NCI-H2227 (cell line): ENCODE results near the gene TBC1D22A.

ENCODE experiments used
- DNase-seq: peaks from one replicate; lab custom pipeline; 2025; ENCODE audit not compliant: unreplicated experiment; lab: John Stamatoyannopoulos, UW

The TBC1D22A gene

DNA sequence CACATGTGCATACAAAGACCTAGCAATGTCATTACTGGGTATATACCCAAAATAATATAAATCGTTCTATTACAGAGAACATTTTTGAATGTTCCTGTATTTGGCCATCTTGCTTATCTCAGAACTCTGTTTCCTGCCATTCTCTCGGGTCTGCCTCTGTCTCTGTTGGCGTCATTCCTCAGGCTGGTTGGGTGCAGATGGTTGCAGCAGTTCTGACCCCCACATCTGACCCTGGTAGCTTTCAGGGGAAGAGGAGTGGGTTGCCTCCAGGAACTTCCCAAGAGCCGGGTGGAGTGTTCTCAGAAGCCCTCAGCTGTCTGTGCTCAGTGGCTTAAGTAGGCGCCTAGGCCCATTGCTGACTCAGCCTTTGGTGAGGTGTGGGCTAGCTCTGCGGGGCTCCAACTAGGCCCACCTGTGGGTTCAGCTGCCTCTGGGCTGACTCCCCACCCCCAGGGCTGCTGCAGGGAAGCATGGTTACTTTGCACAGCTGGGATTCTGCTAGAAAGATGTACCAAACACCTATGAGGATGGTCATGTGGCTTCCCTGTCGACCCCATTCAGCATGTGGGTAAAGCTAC, 114.0 kb downstream of the TBC1D22A start:
- no peak for DNase-seq

DNA sequence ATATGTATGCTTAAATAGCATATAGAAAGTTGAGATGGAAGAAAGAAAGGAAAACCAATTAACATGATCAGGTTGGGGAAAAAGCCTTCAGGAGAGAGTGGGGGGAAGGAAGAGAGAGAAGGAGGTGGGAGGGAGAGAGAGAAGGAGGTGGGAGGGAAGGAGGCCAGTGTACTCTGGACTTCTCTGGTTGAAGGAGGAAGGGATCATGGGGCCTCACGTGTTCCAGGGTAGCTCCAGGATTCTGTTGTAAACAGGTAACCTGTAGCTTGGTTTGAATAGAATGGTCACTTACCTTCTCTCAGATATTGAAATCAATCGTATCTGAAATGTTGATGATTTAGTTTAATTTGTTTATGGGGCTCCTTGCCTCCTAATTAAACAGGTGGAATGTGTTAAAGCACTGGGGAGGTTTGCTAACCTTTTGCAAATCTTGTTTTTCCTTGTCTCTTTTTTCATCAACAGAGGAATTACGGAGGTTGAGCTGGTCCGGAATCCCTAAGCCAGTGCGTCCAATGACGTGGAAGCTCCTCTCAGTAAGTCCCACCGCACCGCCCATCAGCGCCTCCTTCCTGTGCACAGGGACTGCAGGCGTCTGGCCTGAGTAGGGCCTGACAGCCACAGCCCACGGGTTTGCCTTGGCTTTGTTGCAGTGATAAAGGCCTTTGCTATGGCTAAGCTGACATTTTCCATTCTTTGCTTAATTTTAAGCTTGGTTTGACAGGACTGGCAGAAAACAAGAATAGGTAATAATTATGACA, 115.9 kb downstream of the TBC1D22A start:
- no peak for DNase-seq

DNA sequence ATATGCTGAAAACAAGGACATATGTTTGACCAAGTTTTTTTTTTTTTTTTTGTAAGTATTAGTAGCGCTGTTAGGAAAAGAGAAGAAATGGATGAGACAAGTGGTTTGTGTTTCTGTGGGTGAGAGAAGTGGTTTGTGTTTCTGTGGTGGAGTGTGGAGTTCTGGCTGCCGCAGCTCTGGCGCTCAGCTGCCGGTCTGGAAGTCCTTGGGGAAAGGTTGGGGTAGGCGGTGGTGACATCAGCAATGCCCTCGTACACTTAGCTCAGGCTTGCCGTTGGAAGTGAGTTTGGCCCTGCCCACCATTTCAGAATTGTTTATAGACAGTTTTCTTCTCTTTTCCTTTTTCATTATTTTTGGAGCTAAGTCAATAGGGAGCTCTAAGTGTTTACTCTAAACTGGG, 116.6 kb downstream of the TBC1D22A start:
- DNase-seq, result no peak

DNA sequence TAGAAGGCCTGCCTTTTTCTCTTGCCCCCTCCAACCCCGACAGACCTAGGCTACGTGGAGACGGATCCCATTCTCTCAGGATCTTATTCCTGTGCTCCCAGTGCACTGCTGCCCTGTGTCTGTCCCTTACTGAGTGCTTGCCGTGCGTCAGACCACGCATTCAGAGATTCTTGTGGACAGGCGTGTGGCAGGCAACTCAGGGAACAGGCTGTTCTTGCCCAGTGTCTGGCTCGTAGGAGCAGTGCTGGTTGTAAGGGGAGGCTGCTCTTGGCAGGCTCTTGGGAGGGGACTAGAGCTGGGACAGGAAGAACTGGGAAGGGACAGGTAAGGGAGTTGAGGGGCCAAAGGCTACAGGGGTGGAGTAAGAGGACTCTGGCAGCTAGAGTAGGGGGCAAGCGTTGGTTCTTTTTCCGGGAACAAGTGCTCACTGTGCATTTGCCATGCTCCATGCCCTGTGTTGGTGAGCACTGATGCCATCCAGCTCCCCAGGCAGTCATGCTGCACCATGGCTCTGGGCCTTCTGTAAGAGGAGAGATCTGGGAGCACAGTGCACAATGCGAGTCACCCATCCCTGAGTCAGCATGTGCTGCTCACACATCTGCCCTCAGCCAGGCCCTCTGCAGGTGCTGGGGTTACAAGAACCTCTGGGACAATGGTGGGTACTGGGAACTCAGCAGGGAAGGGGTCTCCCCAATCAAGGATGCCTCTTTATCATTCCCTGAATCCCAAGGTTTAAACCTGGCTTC, 119.1 kb downstream of the TBC1D22A start:
- DNase-seq, result no peak

DNA sequence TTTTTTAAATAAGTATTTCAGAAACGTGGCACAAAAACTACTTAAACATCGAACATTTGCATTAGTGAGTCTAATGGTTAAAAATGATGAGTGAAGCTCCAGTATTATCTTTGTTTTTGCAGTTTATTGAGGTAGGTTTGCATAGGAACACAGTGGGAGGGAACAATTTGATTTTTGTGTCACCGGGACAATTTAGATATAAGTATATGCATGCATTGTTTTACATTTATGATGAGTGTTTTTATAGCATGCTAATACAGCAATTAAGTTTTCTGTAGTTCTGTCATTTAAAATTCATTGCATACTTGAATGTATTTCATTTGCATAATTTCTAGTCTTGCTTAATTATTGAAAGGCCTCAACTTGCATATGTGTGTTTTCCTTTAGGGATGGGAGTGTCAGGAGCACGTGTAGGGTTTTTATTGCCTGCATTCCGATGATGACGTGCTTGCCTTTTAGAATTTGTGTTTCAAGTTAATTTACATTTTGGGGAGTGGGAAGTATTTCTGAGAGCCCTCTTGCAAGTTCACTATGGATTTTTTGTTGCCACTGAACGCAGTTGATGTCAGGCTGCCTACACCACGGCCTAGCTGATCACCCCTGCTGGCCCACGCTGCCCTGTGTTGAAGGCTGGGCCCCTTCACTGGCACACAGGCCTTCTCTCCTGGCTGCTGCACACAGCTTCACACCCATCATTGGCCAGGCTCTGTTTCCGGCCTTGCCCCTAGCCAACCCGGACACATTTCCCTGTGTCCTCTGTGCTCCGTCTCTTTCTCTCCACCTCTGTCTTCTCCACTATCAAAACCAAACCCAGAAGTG, 120.9 kb downstream of the TBC1D22A start:
- DNase-seq, result no peak

DNA sequence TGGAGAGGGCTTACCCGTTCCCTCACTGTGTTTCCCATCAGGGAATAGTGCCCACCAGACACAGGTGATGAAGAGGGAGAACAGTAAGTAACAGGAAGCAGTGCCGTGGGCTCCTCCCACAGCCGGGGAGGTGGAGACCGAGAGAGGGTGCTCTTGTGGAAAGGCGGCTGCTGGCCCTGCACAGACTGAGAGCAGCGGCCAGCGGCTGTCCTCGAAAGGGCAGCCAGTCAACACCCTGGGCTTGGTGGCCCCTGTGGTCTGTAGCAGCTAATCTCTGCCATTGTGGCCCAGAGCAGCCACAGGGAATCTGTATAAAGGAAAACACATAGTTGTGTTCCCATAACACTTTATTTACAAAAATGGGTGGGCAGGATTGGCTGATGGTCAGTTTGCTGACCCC, 121.9 kb downstream of the TBC1D22A start:
- no peak for DNase-seq

DNA sequence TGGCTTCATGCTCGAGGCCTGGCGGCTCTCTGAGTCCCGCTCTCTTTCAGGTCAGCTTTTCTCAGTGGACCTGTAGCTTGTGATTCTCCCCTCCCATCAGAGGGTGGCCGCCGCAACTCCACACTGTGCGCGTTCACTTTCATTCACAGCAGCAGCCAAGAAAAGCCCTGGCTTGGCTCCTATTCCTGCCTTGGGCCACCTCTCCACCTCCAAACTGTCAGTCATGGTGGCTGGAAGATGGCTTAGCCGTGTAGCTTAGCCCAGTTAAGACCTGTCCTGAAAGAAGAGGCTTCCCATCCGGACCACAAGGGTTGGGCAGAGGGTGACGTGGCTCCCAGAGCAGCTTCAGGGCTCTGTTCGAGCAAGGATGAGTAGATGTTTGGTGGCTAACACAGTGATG, 125.5 kb downstream of the TBC1D22A start:
- DNase-seq, result no peak

DNA sequence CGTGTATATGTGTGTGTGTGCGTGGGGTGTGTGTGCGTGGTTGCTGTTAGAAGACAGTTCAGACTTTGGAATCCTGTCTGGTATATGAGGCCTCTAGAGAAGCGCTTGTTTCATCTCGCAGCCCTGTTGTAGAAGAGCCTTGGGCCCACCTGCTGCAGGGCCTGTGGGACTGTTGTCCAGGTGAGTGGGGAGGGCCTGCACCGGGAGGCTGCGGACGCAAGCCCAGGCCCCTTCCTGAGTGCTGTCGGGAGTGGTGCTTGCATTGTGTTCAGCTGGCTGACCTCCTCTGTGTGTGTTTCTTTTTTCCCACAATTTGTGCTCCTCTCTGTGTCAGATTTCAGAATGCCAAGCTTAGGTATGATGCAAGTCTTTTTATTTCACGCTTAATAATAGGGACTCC, 128.4 kb downstream of the TBC1D22A start:
- no peak for DNase-seq

DNA sequence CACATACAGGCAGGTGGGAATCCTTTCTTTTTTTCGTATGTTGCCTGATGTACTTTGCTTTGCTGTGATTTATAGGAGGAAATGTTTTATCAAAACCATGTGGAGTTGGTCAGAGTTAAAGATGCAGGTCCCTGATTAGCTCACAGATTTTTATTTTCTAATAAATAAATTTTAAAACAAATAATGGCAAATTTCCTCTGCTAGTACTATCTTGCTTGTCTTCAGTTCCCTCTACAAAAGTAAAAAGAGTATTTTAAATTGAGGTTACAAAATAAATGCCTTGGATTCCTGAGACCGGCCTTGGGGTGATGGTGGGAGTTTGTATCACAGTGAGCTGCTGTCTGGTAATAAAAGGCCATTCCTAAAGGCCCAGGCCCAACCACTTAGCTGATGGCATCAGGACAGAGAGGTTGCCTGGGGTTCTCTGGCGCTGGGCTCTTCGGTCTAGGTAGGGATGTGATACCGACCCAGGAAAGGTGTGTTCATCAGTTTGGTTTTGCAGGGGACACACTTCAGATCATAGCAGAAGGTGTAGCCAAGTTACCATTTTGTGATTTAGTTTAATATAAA, 129.0 kb downstream of the TBC1D22A start:
- no peak for DNase-seq

DNA sequence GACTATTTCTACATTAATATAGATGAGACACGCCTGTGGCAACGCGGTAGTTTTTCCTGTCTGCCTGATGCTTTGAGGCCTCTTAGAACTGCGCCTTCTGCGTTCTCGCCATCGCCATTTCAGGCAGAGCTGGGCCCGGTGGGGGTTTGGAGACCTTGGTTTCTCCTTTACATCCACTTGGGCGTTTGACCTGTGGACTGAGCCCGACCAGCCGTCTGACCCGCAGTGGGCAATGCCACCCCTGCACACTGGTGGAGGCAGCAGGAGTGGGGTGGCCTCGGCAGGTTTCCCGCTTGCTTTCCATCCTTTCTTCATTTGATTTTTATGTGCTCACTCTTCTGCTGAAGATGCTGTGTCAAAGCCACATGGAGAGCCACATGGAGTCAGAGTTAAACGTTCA, 130.4 kb downstream of the TBC1D22A start:
- DNase-seq, result no peak

DNA sequence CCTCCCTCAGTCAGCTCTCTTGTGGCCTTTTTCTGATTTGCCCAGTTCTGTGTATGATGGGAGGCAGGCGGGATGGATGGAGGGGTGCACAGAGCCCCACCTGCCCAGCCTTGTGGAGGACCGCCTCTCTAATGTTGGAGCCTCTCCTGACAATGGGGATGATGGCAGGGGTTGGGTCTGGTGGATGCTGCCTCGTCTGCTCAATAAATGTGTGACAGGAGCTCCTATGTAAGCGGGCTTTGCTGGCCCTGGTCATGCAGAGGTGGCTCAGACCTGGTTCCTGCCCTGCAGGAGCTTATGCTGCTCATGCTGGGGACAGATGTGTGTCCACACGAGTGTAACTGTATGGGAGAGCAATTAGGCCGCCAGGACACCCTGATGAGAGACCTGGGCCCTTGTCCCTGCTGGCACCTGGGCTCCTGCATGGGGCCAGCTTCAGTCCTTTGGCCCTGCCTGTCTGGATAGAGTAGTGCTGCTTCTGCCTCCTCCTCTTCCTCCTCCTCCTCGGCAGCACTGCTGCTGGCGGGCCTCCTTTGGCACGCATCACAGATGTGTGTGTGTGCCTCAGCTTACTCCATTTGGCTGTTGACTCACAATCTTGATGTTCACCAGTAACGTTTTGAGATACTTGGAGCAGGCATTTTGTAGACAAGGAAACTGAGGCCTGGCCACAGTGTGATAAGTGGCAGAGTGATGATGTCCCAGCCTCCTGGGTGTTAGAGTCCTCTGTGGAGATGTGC, 131.0 kb downstream of the TBC1D22A start:
- DNase-seq, result no peak

DNA sequence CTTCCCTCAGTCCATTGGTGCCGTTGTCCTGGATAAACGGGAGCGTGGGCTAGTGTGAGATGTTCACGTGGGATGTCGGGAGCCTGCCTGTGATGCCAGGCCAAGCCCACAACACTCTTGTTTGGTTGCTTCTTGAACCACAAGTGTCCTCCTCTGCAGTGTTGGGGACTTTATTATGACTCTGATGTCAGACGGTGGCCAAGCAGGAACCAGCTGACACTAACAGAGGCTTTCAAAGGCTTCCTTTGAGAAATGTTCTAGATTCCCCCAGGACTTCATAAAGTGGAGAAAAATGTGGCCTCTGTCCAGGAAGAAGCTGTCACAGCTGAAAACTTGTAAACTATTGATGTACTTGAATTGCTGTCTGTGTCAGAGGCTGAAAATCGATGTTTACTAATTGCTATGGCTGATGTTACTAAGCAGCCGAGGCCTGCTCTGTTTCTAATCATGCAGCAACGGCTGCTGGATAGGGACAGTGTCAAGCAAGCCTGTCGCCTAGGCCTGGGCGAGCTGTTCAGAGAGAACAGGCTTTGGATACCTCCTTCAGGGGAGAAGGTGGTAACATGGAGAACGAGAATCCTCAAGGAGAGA, 131.7 kb downstream of the TBC1D22A start:
- no peak for DNase-seq

DNA sequence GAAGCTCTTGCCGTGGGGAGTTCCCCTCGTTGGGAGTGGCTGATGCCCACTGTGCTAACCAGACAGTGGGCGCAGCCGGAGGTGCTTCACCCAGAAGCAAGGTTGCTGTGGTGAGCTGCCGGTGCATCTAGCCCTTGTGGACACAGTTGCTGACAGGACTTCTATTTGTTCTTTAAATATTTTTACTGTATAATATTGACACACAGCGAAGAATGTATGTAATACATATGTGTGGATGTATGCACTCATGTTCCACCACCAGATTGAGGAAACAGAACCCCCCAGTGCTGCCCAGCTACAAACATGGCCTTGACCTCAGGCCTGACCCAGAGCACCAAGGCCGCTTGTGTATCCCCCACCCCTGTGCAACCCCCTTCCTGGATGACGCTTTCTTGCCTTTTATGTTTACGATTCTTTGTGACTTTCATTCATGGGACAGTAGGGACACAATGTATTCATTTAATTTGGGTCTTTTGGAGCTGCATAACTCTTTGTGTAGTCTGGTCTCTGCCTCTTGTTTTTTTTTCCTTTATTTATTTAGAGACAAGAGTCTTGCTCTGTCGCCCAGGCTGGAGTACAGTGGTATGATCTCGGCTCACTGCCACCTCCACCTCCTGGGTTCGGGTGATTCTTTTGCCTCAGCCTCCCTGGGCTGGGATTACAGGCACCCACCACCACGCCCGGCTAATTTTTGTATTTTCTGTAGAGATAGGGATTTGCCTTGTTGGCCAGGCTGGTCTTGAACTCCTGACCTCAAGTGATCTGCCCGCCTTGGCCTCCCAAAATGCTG, 132.6 kb downstream of the TBC1D22A start:
- DNase-seq, result no peak

DNA sequence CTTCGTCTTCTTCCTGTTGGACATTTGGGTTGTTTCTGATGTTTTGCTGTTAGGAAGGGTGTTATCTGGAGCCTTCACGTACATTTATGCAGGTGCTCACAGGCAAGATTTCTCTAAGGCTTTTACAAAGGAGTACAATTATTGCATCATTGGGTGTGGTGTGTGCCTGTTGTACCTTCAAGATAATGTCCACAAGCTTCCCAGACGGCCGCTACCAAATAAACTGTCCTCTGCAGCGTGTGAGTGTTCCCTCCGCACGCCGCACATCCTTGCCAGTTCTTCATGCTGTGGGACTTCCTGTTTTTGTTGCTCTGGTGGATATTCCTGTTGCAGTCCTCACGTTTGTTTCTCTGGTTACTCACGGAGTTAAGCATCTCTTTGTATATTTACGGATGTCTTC, 133.3 kb downstream of the TBC1D22A start:
- DNase-seq, result no peak

DNA sequence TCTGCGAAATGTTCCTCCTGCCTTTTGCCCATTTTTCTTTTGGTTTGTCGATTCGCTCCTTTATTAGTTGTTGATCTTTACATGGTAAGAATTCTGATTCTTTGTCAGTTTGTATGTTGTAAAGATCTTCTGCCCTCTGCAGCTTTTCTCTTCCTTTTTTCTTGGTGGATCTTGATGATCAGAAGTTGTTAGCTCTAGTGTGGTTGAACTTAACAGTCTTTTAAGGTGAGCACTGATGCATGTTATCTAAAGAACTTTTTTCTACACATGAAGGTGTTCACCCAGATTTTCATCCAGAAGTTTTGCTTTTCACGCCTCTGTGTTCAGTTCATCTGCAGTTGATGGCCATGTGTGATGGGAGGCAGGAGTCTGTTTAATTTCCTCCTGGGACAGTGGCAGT, 133.7 kb downstream of the TBC1D22A start:
- DNase-seq, result no peak

DNA sequence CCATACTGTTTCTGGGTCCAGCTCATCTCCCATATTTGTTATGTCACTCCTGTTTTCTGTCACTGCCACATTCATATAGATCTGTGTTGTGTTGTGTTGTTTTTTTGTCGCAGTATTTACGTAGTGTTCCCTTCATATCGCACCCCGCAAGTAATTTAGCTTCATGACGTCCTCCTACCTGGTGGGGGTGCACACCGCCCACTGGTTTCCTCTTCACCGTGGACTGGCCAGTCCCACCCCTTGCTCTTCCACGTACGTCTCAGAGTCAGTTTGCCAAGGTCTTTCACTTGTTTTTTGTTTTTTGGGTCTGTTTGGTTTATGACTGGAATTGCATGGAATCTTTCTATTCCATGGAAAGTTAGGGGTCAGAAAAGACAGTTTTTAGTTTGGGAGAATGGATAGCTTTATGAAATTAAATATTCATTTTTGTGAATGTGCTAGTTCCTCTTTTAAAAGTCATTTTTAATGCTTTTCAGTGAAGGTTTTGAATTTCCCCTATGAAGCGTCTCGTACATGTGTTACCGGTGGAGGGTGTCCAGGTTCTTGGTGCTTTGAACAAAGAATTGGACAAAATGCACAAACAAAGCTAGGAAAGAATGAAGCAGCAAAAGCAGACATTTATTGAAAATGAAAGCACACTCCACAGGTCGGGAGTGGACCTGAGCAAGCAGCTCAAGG, 134.3 kb downstream of the TBC1D22A start:
- DNase-seq, result no peak

DNA sequence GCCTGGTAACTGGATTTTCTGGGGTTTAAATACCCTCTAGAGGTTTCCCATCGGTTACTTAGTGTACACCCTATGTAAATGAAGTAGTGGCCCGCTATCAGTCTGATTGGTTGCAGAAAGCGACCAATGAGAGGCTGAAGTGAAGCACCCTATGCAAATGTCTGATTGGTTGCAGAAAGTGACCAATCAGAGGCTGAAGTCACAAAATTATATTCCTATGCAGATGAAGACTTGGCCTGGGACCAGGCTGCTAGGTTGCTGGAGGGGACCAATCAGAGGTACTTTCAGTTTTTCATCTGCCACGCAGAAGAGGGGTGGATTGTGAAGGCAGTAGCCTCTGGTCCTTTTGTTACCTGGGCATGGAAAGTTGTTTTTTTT, 134.8 kb downstream of the TBC1D22A start:
- DNase-seq, result no peak

DNA sequence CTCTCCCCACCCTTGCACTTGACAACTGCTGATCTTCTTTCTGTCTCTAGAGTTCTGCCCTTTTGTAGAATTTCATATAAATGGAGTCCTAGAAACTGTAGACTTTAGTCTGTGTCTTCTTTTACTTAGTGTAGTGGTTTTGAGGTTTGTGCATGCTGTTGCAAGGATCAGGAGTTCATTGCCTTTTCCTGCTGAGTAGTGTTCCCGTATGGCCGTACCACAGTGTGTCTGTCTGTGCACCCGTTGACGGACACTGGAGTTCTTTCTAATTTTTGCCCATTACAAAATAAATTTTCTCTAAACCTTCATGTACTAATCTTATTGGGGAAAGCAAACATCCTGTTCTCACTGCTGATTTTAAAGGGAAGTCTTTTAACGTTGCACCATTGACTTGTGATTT, 138.1 kb downstream of the TBC1D22A start:
- no peak for DNase-seq

DNA sequence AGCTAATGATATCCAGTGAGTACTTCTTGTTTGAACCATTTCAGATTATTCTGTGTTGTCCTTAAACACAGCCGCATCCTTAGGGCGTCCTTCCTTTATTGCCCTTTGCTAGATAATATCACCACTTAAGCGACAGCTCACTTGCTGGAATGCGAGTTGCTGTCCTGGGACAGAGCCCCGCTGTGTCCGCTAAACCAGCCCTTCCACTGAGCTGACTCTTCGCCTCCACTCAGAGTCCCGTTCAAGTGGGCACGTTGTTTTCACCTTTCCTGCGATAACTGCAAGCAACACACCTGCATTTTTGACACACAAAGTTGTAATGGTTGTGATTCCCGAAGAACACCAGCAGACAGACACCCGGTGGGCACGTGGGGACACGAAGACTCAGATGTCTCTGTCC, 140.0 kb downstream of the TBC1D22A start:
- DNase-seq, result no peak
